ENCODE measurements around the gene IPO4. TPM values are rescaled to one million over a fixed set of nuclear protein-coding genes. Genes with fewer than 3 reads are reported as not detected.
A peak's percentile ranks its signal among the peaks of the same experiment; 100 is the strongest.
"Not testable (repeated sequence)": the region's sequence is repeated elsewhere in the genome, so short reads cannot be mapped to it uniquely, and the experiment has no call there.

IPO4 gene
- total RNA-seq, 4 donors from 2014 or later = 43.0 to 90.5 (median 58.0) TPM

GRCh38 chr14:24232121-24232644, 43.6 kb upstream of the IPO4 start, which contains the start of gene NEDD8:
Gene NEDD8, minus strand, starts transcription at chr14:24232367. Its CDS starts 100 bp downstream, at chr14:24232267.
- peak in 1 of 3 donors; percentile 24 for TF ChIP-seq POLR2AphosphoS5 (IDR thresholded peaks at IDR 0.05)
- TF ChIP-seq EP300 (IDR thresholded peaks at IDR 0.05) = no peak
- TF ChIP-seq POLR2A (IDR thresholded peaks at IDR 0.05) = peak in 1 of 2 donors; percentile 27
- H3K27me3 ChIP-seq = no peaks in the 10 kb centered on the region
- peak; percentile 98 for DNase-seq (ENCODE audit: low spot score in 2 of 2)

GRCh38 chr14:24231263-24232120, 42.9 kb upstream of the IPO4 start:
- peaks cover 39% of the 10 kb centered on the region for H3K4me1 ChIP-seq
- no peaks in the 10 kb centered on the region for H3K27me3 ChIP-seq
- H3K4me3 ChIP-seq = peak overlapping the region; percentile 79
- no peak for TF ChIP-seq POLR2AphosphoS5 (IDR thresholded peaks at IDR 0.05)
- TF ChIP-seq POLR2A (IDR thresholded peaks at IDR 0.05) = no peak
- no peak for TF ChIP-seq CTCF (IDR thresholded peaks at IDR 0.05)
- TF ChIP-seq EP300 (IDR thresholded peaks at IDR 0.05) = no peak
- no peaks in the 10 kb centered on the region for H3K9me3 ChIP-seq
- DNase-seq (ENCODE audit: low spot score in 2 of 2) = peak in 1 of 2 donors; percentile 72
- 12% methylated on average over 17 of the region's 23 CpGs for WGBS
- H3K36me3 ChIP-seq = peaks cover 14% of the 10 kb centered on the region
- peak overlapping the region; percentile 87 for H3K27ac ChIP-seq

More at GRCh38 chr14:24232121-24232644, 43.6 kb upstream of the IPO4 start, which contains the start of gene NEDD8:
- Histone ChIP-seq H3K4me3 (peak within 1 kb of the TSS; percentile 79), H3K9me3 (no peaks in the 10 kb centered on the region), H3K36me3 (peaks cover 21% of the 10 kb centered on the region), H3K27ac (peak within 1 kb of the TSS; percentile 87), H3K4me1 (peaks cover 42% of the 10 kb centered on the region)
- WGBS = 0% methylated on average over 17 of the region's 30 CpGs

- Histone ChIP-seq H3K27ac (no peak overlapping the region), H3K36me3 (peaks cover 4% of the 10 kb centered on the region), H3K9me3 (no peaks in the 10 kb centered on the region), H3K4me3 (no peak overlapping the region), H3K27me3 (no peaks in the 10 kb centered on the region), H3K4me1 (peaks cover 25% of the 10 kb centered on the region)
- 90% methylated on average over 1 of the region's 1 CpG for WGBS
- TF ChIP-seq CTCF (IDR thresholded peaks at IDR 0.05) (no peak), POLR2AphosphoS5 (IDR thresholded peaks at IDR 0.05) (no peak), EP300 (IDR thresholded peaks at IDR 0.05) (no peak), POLR2A (IDR thresholded peaks at IDR 0.05) (no peak)
- no peak for DNase-seq (ENCODE audit: low spot score in 2 of 2)
These were observed 40.3 kb upstream of the IPO4 start for GRCh38 chr14:24228902-24229301.

GRCh38 chr14:24226473-24226872, 37.9 kb upstream of the IPO4 start:
- WGBS = 64% methylated on average over 1 of the region's 1 CpG

GRCh38 chr14:24224618-24225071, 36.0 kb upstream of the IPO4 start:
- H3K36me3 ChIP-seq = peaks cover 4% of the 10 kb centered on the region
- H3K27ac ChIP-seq = no peak overlapping the region
- no peak for TF ChIP-seq EP300 (IDR thresholded peaks at IDR 0.05)
- no peak for TF ChIP-seq POLR2AphosphoS5 (IDR thresholded peaks at IDR 0.05)
- no peak for TF ChIP-seq CTCF (IDR thresholded peaks at IDR 0.05)
- TF ChIP-seq POLR2A (IDR thresholded peaks at IDR 0.05) = no peak
- WGBS = 79% methylated on average over 7 of the region's 7 CpGs
- no peak for DNase-seq (ENCODE audit: low spot score in 2 of 2)
- no peaks in the 10 kb centered on the region for H3K27me3 ChIP-seq
- H3K4me3 ChIP-seq = no peak overlapping the region
- H3K9me3 ChIP-seq = no peaks in the 10 kb centered on the region
- no peaks in the 10 kb centered on the region for H3K4me1 ChIP-seq

More at GRCh38 chr14:24226473-24226872, 37.9 kb upstream of the IPO4 start:
- Histone ChIP-seq H3K9me3 (no peaks in the 10 kb centered on the region), H3K4me1 (peaks cover 11% of the 10 kb centered on the region), H3K36me3 (peaks cover 4% of the 10 kb centered on the region), H3K27ac (no peak overlapping the region), H3K4me3 (no peak overlapping the region), H3K27me3 (no peaks in the 10 kb centered on the region)
- TF ChIP-seq POLR2AphosphoS5 (IDR thresholded peaks at IDR 0.05) (no peak), EP300 (IDR thresholded peaks at IDR 0.05) (no peak), CTCF (IDR thresholded peaks at IDR 0.05) (no peak), POLR2A (IDR thresholded peaks at IDR 0.05) (no peak)
- no peak for DNase-seq (ENCODE audit: low spot score in 2 of 2)

GRCh38 chr14:24222987-24223386, 34.4 kb upstream of the IPO4 start:
- over 99% methylated on average over 4 of the region's 4 CpGs for WGBS
- not testable (repeated sequence) for H3K27me3 ChIP-seq, H3K4me3 ChIP-seq, H3K36me3 ChIP-seq, H3K27ac ChIP-seq, H3K9me3 ChIP-seq, H3K4me1 ChIP-seq
- DNase-seq (ENCODE audit: low spot score in 2 of 2) = peak in 1 of 2 donors; percentile 11

Measured in suprapubic skin (tissue), 4 donors.